C4-2B (cell line): ENCODE data around the gene ATP11A.

Experiments
- CTCF ChIP-seq: fragments of 450-650 bp; conservative IDR thresholded peaks from 2 replicates; pipeline ENCODE4 v1.5.1; 2017; ENCODE audit warnings: mild to moderate bottlenecking
- ZFX ChIP-seq: fragments of 450-650 bp; IDR thresholded peaks from 2 replicates; pipeline ENCODE4 v1.6.1; 2017

GRCh38 chr13:112776354-112776753 lies 86.5 kb downstream of the ATP11A start:
- no peak for TF ChIP-seq CTCF
- TF ChIP-seq ZFX, result no peak
